Activated naive CD8-positive, alpha-beta T cell treated with anti-CD3 and anti-CD28 coated beads, Interleukin-2, amount 50 U/mL, for 24 hours (primary cell): ENCODE results near the gene MYADM.
"Not testable (repeated sequence)": the region's sequence is repeated elsewhere in the genome, so short reads cannot be mapped to it uniquely, and the experiment has no call there.

Source experiments
- ATAC-seq: fragments of 150-1000 bp; cut with Tn5 transposase; one replicate; pipeline ENCODE4 v1.10.0; 2021
- DNase-seq: peaks from one replicate; pipeline ENCODE4 v3.0.0; 2021
- H3K27ac Mint-ChIP-seq: one replicate; pipeline ENCODE4 v1.8.0; 2021; ENCODE audit warnings: mild to moderate bottlenecking, mixed read lengths
- H3K27me3 Mint-ChIP-seq: one replicate; pipeline ENCODE4 v1.8.0; 2021; ENCODE audit warnings: mixed read lengths
- H3K36me3 Mint-ChIP-seq: one replicate; pipeline ENCODE4 v1.8.0; 2021; ENCODE audit warnings: low read depth, mixed read lengths
- H3K4me1 Mint-ChIP-seq: one replicate; pipeline ENCODE4 v1.8.0; 2021; ENCODE audit warnings: mixed read lengths
- H3K4me3 Mint-ChIP-seq: one replicate; pipeline ENCODE4 v1.8.0; 2021; ENCODE audit warnings: mild to moderate bottlenecking, moderate library complexity, mixed read lengths
- H3K9me3 Mint-ChIP-seq: one replicate; pipeline ENCODE4 v1.8.0; 2021; ENCODE audit warnings: mixed read lengths

MYADM gene, protein sequence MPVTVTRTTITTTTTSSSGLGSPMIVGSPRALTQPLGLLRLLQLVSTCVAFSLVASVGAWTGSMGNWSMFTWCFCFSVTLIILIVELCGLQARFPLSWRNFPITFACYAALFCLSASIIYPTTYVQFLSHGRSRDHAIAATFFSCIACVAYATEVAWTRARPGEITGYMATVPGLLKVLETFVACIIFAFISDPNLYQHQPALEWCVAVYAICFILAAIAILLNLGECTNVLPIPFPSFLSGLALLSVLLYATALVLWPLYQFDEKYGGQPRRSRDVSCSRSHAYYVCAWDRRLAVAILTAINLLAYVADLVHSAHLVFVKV

DNA sequence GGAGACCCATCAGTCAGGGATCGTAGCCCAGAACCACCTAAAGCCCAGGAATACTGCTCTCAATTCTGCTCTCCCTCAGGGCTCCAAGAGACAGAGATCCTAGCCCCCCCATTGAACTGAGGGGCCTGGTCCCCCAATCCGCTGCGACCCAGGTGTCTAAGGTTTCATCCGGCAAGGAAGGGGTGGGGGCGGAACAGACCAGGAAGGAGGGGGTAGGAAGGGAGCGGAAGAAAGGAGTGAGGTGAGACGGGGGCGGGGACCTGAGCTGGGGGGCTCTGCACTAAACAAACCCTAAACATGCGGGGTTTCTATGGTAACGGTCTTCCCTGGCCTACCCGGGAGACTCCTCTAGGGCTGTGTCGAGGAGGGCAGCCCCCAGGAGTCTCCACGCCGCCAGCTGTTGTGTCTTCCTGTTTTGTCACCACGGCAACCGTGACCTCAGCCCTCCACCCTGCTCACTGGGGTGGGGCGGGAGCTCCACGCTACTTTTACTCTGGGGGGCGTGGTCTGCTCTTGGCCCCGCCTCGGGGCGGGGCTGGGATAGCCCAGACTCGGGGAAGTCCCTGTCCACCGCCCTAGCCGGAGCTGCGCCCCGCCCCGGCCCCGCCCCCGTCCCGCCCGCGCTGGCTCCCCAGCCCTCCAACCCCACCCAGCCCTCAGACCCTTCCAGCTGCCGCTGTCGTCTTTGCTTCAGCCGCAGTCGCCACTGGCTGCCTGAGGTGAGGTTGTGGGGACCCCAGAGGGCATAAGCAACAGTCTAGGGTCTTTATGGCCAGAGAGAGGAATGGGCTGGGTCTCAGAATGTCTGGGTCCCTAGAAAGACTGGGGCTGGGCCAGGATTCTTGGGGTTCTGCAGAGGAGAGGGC is at the start of gene MYADM:
Gene MYADM (plus strand): TSS at position 659 of the 866 bp plus-strand sequence. CDS start 5,647 bp downstream, outside the sequence.
- peaks cover 6% of the 10 kb centered on the region for H3K36me3 Mint-ChIP-seq
- H3K27me3 Mint-ChIP-seq, result no peaks in the 10 kb centered on the region
- H3K9me3 Mint-ChIP-seq, result no peaks in the 10 kb centered on the region
- peaks cover 38% of the 10 kb centered on the region for H3K4me1 Mint-ChIP-seq
- peak within 1 kb of the TSS; percentile 92 for H3K4me3 Mint-ChIP-seq
- ATAC-seq, result peak; percentile 86
- peak within 1 kb of the TSS; percentile 94 for H3K27ac Mint-ChIP-seq
- DNase-seq, result peak; percentile 99

- peaks cover 5% of the 10 kb centered on the region for H3K27me3 Mint-ChIP-seq
- H3K36me3 Mint-ChIP-seq, result no peaks in the 10 kb centered on the region
- H3K27ac Mint-ChIP-seq, result no peak overlapping the region
- H3K4me3 Mint-ChIP-seq, result no peak overlapping the region
- H3K4me1 Mint-ChIP-seq, result peaks cover under 1% of the 10 kb centered on the region
- DNase-seq (no peak), ATAC-seq (no peak)
- no peaks in the 10 kb centered on the region for H3K9me3 Mint-ChIP-seq
These were observed 48.9 kb upstream of the MYADM start for GRCh38 chr19:53818756-53819155.

DNA sequence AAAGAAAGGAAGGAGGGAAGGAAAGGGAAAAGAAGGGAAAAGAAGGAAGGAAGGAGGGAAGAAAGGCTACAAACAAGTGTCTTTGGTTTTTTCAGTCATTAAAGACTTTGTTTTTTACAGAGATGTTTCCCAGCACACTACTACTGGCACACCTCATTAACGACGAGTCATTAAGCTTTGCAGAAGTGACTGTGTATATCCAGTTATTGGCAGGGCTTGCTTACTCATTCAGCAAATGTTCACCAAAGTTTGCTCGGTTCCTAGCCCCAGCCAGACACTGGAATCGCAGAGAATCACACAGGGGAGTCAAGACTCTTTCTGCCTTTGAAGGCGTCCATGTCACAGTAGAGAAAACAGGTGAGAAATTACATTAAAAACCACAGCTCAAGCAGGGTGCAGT is 47.8 kb upstream of the MYADM start:
- Mint-ChIP-seq H3K4me3 (no peak overlapping the region), H3K4me1 (peaks cover 3% of the 10 kb centered on the region)

GRCh38 chr19:53823380-53824120 is 44.1 kb upstream of the MYADM start:
- Mint-ChIP-seq H3K4me1 (peaks cover 3% of the 10 kb centered on the region), H3K9me3 (no peaks in the 10 kb centered on the region), H3K27me3 (peaks cover 21% of the 10 kb centered on the region), H3K27ac (no peak overlapping the region), H3K4me3 (peak overlapping the region; percentile 34), H3K36me3 (no peaks in the 10 kb centered on the region)
- no peak for DNase-seq
- ATAC-seq, result no peak

More for the DNA sequence above, 47.8 kb upstream of the MYADM start:
- no peaks in the 10 kb centered on the region for H3K9me3 Mint-ChIP-seq
- DNase-seq (no peak), ATAC-seq (no peak)
- H3K27me3 Mint-ChIP-seq, result peaks cover 13% of the 10 kb centered on the region
- no peaks in the 10 kb centered on the region for H3K36me3 Mint-ChIP-seq
- no peak overlapping the region for H3K27ac Mint-ChIP-seq

DNA sequence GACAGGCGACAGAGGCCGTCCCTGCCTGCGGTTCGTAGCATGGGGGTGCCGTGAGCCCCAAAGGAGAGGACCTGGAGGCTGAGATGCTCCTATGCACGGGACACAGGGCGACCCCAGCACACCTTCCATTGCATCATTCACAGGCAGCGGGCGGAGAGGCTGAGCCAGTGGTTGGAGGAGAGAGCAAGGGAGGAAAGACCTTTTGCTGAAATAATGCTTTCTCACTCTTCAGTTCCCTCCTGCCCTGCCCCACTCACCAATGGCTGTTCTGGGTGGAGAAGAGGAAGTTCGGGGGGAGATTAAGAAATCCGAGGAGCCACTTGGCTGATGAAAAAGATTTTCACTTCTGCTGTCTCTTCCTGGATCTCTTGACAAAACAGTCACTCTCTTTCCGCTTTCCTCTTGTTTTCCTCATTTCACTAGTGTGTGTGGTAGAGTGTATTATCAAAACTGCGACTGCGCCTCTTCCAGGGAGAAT is 43.5 kb upstream of the MYADM start, which contains the start of gene NLRP12:
Gene NLRP12 (minus strand): TSS at position 181 of the 478 bp plus-strand sequence. CDS start 140 bp downstream, at position 41.
- H3K9me3 Mint-ChIP-seq, result no peaks in the 10 kb centered on the region
- H3K27me3 Mint-ChIP-seq, result peaks cover 23% of the 10 kb centered on the region
- H3K4me1 Mint-ChIP-seq, result peaks cover 3% of the 10 kb centered on the region
- no peak within 1 kb of the TSS for H3K27ac Mint-ChIP-seq
- no peak for DNase-seq
- ATAC-seq, result no peak
- no peaks in the 10 kb centered on the region for H3K36me3 Mint-ChIP-seq
- H3K4me3 Mint-ChIP-seq, result peak within 1 kb of the TSS; percentile 34

DNA sequence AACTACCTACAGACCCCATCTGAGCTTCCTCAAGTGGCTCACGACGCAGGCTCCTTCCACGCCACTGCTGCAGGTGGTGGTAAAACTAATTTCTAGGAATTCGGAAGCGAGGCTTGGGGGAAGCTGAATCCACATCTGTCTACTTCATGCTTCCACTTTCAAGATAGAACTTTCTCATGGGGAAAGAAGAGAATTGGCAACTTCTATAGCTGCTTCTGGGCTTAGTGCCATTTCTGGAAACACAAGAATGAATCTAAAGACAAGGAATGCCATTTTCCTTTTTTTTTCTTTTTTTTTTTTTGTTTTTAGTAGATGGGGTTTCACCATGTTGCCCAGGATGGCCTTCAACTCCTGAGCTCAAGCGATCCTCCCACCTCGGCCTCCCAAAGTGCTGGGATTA is 40.8 kb upstream of the MYADM start:
- Mint-ChIP-seq H3K9me3 (no peaks in the 10 kb centered on the region), H3K27me3 (peaks cover 36% of the 10 kb centered on the region), H3K4me1 (peaks cover 5% of the 10 kb centered on the region), H3K36me3 (no peaks in the 10 kb centered on the region), H3K4me3 (no peak overlapping the region), H3K27ac (no peak overlapping the region)
- no peak for DNase-seq
- no peak for ATAC-seq

DNA sequence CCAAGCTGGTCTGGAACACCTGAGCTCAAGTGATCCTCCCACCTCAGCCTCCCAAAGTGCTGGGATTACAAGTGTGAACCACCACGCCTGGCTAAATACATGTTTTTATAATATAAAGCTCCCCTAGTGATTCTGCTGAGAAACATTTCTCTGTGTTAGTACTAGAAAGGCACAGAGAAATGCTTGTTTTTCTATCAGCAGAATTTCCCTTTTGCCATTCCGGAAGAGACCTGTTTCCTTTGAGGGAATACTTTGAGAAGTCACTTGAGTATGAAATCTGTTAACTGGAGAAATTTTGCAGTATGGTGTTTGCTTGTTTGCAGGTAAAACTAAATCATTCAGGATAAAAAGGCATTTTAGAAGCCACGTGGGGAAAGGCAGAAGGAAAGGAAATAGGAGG is 39.2 kb upstream of the MYADM start:
- H3K4me3 Mint-ChIP-seq, result no peak overlapping the region
- H3K27me3 Mint-ChIP-seq, result peaks cover 49% of the 10 kb centered on the region
- no peaks in the 10 kb centered on the region for H3K9me3 Mint-ChIP-seq
- H3K36me3 Mint-ChIP-seq, result no peaks in the 10 kb centered on the region
- DNase-seq, result no peak
- ATAC-seq, result no peak
- H3K27ac Mint-ChIP-seq, result no peak overlapping the region
- H3K4me1 Mint-ChIP-seq, result peaks cover 5% of the 10 kb centered on the region

DNA sequence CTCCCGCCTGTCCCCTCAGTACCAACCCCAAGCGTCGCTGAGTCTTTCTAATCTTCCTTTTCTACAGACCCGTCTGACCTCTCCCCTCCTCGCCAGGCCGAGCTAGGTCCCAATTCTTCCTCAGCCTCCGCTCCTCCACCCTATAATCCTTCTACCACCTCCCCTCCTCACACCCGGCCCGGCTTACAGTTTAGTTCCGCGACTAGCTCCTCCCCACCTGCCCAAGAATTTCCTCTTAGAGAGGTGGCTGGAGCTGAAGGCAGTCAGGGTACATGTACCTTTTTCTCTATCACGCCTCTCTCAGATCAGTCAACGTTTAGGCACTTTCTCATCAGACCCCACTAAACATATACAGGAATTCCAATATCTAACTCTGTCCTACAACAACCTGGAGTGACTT is 34.8 kb upstream of the MYADM start:
- H3K36me3 Mint-ChIP-seq, ATAC-seq, H3K9me3 Mint-ChIP-seq, H3K27ac Mint-ChIP-seq, H3K4me3 Mint-ChIP-seq, DNase-seq, H3K4me1 Mint-ChIP-seq: not testable (repeated sequence)
- peaks cover 43% of the 10 kb centered on the region for H3K27me3 Mint-ChIP-seq

- ATAC-seq, H3K9me3 Mint-ChIP-seq, H3K4me1 Mint-ChIP-seq: not testable (repeated sequence)
These were observed 29.2 kb upstream of the MYADM start for GRCh38 chr19:53838446-53838845.

GRCh38 chr19:53840241-53840640 is 27.4 kb upstream of the MYADM start:
- not testable (repeated sequence) for H3K27me3 Mint-ChIP-seq, H3K4me1 Mint-ChIP-seq, H3K36me3 Mint-ChIP-seq, DNase-seq, ATAC-seq, H3K27ac Mint-ChIP-seq, H3K9me3 Mint-ChIP-seq, H3K4me3 Mint-ChIP-seq

More at GRCh38 chr19:53838446-53838845, 29.2 kb upstream of the MYADM start:
- not testable (repeated sequence) for DNase-seq, H3K27ac Mint-ChIP-seq, H3K36me3 Mint-ChIP-seq, H3K4me3 Mint-ChIP-seq
- H3K27me3 Mint-ChIP-seq, result peaks cover 10% of the 10 kb centered on the region

DNA sequence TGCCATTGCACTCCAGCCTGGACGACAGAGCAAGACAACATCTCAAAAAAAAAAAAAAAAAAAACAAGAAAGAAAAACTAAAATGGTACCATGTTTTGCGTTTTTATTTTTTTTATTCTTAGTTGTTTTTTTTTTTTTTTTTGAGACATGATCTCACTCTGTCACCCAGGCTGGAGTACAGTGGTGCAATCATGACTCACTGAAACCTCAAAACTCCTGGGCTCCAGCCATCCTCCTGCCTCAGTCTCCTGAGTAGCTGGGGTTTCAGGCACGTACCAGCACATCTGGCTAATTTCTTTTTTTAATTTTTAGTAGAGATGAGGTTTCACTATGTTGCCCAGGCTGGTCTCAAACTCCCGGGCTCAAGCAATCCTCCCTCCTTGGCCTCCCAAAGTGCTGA is 26.8 kb upstream of the MYADM start:
- H3K4me1 Mint-ChIP-seq, H3K9me3 Mint-ChIP-seq, DNase-seq, H3K4me3 Mint-ChIP-seq, H3K27ac Mint-ChIP-seq, ATAC-seq, H3K27me3 Mint-ChIP-seq, H3K36me3 Mint-ChIP-seq: not testable (repeated sequence)

DNA sequence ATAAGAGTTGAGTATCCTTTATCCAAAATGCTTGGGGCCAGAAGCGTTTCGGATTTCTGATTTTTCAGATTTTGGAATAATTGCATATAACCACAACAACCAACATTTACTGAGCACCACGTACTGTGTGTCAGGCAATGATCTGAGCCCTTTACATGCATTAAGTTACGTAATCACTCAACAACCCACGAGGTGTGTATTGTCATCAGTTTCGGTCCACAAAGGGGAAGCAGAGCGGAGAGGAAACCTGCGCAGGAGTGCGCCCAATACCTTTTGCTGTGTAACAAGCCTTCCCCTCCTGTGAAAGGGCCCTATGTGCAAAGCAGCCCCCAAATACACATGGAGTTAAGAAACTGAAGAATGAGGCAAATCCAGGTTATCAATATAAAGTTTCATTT is 22.8 kb upstream of the MYADM start:
- Mint-ChIP-seq H3K4me3 (no peak overlapping the region), H3K27ac (no peak overlapping the region), H3K4me1 (peaks cover 5% of the 10 kb centered on the region), H3K27me3 (peaks cover 10% of the 10 kb centered on the region), H3K36me3 (no peaks in the 10 kb centered on the region), H3K9me3 (no peaks in the 10 kb centered on the region)
- ATAC-seq, result no peak
- DNase-seq, result no peak

DNA sequence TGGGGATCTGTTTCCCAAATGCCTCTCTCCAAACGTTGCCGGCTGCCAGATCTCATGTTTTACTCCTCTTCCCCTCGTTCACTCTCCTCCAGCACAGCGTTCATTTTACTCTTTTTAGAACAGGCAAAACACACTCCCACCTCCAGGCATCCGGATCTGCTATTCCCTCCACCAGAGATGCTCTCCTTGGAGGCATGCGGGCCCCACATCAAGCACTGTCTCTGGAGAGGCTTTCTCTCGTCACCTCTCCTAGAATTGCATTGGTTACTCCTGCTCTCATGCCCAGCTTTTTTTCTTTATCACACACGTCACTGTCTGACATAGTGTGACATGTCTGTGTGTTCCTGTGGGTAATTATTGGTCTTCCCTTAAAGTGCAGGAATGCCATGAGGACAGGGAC is 20.1 kb upstream of the MYADM start:
- no peaks in the 10 kb centered on the region for H3K36me3 Mint-ChIP-seq
- no peak for ATAC-seq
- no peak overlapping the region for H3K4me3 Mint-ChIP-seq
- H3K9me3 Mint-ChIP-seq, result no peaks in the 10 kb centered on the region
- peaks cover 6% of the 10 kb centered on the region for H3K4me1 Mint-ChIP-seq
- no peak for DNase-seq
- peaks cover 19% of the 10 kb centered on the region for H3K27me3 Mint-ChIP-seq
- H3K27ac Mint-ChIP-seq, result no peak overlapping the region

DNA sequence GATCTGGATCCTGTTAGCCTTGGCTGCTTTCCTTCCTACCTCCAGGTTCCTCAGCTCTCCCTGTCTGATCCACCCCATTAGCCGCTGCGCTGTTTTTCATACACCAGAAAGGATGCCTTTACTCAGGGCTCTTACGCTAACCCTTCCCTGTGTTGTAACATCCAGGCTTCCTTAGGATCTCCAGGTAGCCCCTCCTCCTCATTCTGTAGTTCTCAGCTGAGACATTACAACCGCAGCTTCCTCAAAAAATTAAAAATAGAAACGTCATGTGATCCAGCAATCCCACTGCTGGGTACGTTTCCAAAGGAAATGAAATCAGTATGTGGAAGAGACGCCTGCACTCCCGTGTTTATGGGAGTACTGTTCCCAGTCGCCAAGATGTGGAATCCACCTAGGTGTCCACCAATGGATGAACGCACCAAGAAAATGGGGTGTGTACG is 18.4 kb upstream of the MYADM start:
- no peak for DNase-seq
- no peaks in the 10 kb centered on the region for H3K9me3 Mint-ChIP-seq
- H3K27me3 Mint-ChIP-seq, result peaks cover 21% of the 10 kb centered on the region
- H3K4me3 Mint-ChIP-seq, result no peak overlapping the region
- H3K27ac Mint-ChIP-seq, result no peak overlapping the region
- no peak for ATAC-seq
- no peaks in the 10 kb centered on the region for H3K36me3 Mint-ChIP-seq
- H3K4me1 Mint-ChIP-seq, result peaks cover 9% of the 10 kb centered on the region
